Measurements from ENCODE around the gene ADGRV1. TPM values are rescaled to one million over a fixed set of nuclear protein-coding genes. Genes with fewer than 3 reads are reported as not detected.

Gene ADGRV1
- total RNA-seq, 2 donors from 2014 or later, result 97.6 to 117 TPM

GRCh38 chr5:91190314-91190690 lies 631.7 kb downstream of the ADGRV1 start:
- no peak for DNase-seq
- Histone ChIP-seq H3K27ac (ENCODE audit: low read depth, low read length) (no peak overlapping the region), H3K27me3 (ENCODE audit: control insufficient read depth, insufficient read depth, low read length, poor library complexity, severe bottlenecking) (no peaks in the 10 kb centered on the region), H3K9me3 (ENCODE audit: control insufficient read depth, low read length) (no peaks in the 10 kb centered on the region), H3K4me1 (ENCODE audit: control insufficient read depth, insufficient read depth, low read length) (no peaks in the 10 kb centered on the region), H3K9ac (ENCODE audit: extremely low read depth, low read length, poor library complexity, severe bottlenecking) (no peak overlapping the region), H3K4me3 (ENCODE audit: low read length) (no peak overlapping the region), H3K36me3 (ENCODE audit: control insufficient read depth, insufficient read depth, low read length) (no peaks in the 10 kb centered on the region)
- TF ChIP-seq CTCF (conservative IDR thresholded peaks at IDR 0.05), result peak; percentile 17
- Mint-ChIP-seq H3K9me3 (no peaks in the 10 kb centered on the region), H3K36me3 (ENCODE audit: low read depth) (no peaks in the 10 kb centered on the region), H3K27me3 (ENCODE audit: insufficient read depth) (no peaks in the 10 kb centered on the region), H3K4me3 (no peak overlapping the region), H3K27ac (no peak overlapping the region), H3K4me1 (peaks cover 6% of the 10 kb centered on the region)
- WGBS, 2 experiments (ENCODE audit: insufficient coverage in 1 of 2, insufficient read length in 1 of 2), result 76 to 83% methylated on average over 3 of the region's 3 CpGs

GRCh38 chr5:91194824-91195381 lies 636.3 kb downstream of the ADGRV1 start:
- Mint-ChIP-seq H3K36me3 (ENCODE audit: low read depth) (no peaks in the 10 kb centered on the region), H3K4me1 (peaks cover 6% of the 10 kb centered on the region), H3K27me3 (ENCODE audit: insufficient read depth) (peaks cover 4% of the 10 kb centered on the region), H3K9me3 (no peaks in the 10 kb centered on the region), H3K27ac (no peak overlapping the region), H3K4me3 (no peak overlapping the region)
- TF ChIP-seq CTCF (conservative IDR thresholded peaks at IDR 0.05), result no peak
- WGBS, 2 experiments (ENCODE audit: insufficient coverage in 1 of 2, insufficient read length in 1 of 2), result 90 to 94% methylated on average over 5 to 8 of the region's 8 CpGs
- no peak overlapping the region for H3K4me3 ChIP-seq (ENCODE audit: low read length)
- H3K36me3 ChIP-seq (ENCODE audit: control insufficient read depth, insufficient read depth, low read length), result no peaks in the 10 kb centered on the region
- no peaks in the 10 kb centered on the region for H3K4me1 ChIP-seq (ENCODE audit: control insufficient read depth, insufficient read depth, low read length)
- H3K27me3 ChIP-seq (ENCODE audit: control insufficient read depth, insufficient read depth, low read length, poor library complexity, severe bottlenecking), result no peaks in the 10 kb centered on the region
- no peaks in the 10 kb centered on the region for H3K9me3 ChIP-seq (ENCODE audit: control insufficient read depth, low read length)
- no peak for DNase-seq
- no peak overlapping the region for H3K27ac ChIP-seq (ENCODE audit: low read depth, low read length)
- no peak overlapping the region for H3K9ac ChIP-seq (ENCODE audit: extremely low read depth, low read length, poor library complexity, severe bottlenecking)

GRCh38 chr5:91200692-91201091 lies 642.1 kb downstream of the ADGRV1 start:
- no peaks in the 10 kb centered on the region for H3K36me3 ChIP-seq (ENCODE audit: control insufficient read depth, insufficient read depth, low read length)
- Mint-ChIP-seq H3K9me3 (no peaks in the 10 kb centered on the region), H3K4me1 (peaks cover 3% of the 10 kb centered on the region), H3K27ac (no peak overlapping the region), H3K36me3 (ENCODE audit: low read depth) (no peaks in the 10 kb centered on the region), H3K27me3 (ENCODE audit: insufficient read depth) (peaks cover 4% of the 10 kb centered on the region), H3K4me3 (no peak overlapping the region)
- no peak overlapping the region for H3K4me3 ChIP-seq (ENCODE audit: low read length)
- H3K27me3 ChIP-seq (ENCODE audit: control insufficient read depth, insufficient read depth, low read length, poor library complexity, severe bottlenecking), result no peaks in the 10 kb centered on the region
- TF ChIP-seq CTCF (conservative IDR thresholded peaks at IDR 0.05), result no peak
- no peak overlapping the region for H3K27ac ChIP-seq (ENCODE audit: low read depth, low read length)
- 95 to 100% methylated on average over 1 of the region's 2 CpGs for WGBS, 2 experiments (ENCODE audit: insufficient coverage in 1 of 2, insufficient read length in 1 of 2)
- no peaks in the 10 kb centered on the region for H3K9me3 ChIP-seq (ENCODE audit: control insufficient read depth, low read length)
- no peak overlapping the region for H3K9ac ChIP-seq (ENCODE audit: extremely low read depth, low read length, poor library complexity, severe bottlenecking)
- no peak for DNase-seq
- no peaks in the 10 kb centered on the region for H3K4me1 ChIP-seq (ENCODE audit: control insufficient read depth, insufficient read depth, low read length)

Measured in endodermal cell (in vitro differentiated cells).